ENCODE measurements around the gene FCAMR. TPM values are rescaled to one million over a fixed set of nuclear protein-coding genes. Genes with fewer than 3 reads are reported as not detected.

The FCAMR gene
- total and polyA plus RNA-seq, 5 experiments from 2014 or later: not detected

- DNase-seq: no peak
- H3K27ac Mint-ChIP-seq: peak overlapping the region in 2 of 10 donors; percentile 9 to 18
- no peaks in the 10 kb centered on the region for H3K27me3 Mint-ChIP-seq
- H3K4me1 Mint-ChIP-seq: peaks cover 20 to 33% (median 30%) of the 10 kb centered on the region in 4 donors
- no peaks in the 10 kb centered on the region for H3K9me3 Mint-ChIP-seq
- no peaks in the 10 kb centered on the region for H3K36me3 Mint-ChIP-seq
- peak overlapping the region in 1 of 10 donors; percentile 1 for H3K4me3 Mint-ChIP-seq
- ATAC-seq: no peak
- POLR2A ChIA-PET: interaction anchor here (1.0 kb wide), 1 partner anchor 41 kb away, joined by 3 read pairs; the partner anchor contains the start of gene FCMR
Observed at GRCh38 chr1:206963119-206963712, 7.0 kb downstream of the FCAMR start.

GRCh38 chr1:206962272-206962671 is 8.0 kb downstream of the FCAMR start:
- Mint-ChIP-seq H3K4me3 (no peak overlapping the region), H3K9me3 (no peaks in the 10 kb centered on the region), H3K36me3 (no peaks in the 10 kb centered on the region), H3K27me3 (no peaks in the 10 kb centered on the region), H3K27ac (peak overlapping the region in 1 of 10 donors; percentile 21), H3K4me1 (peaks cover 13 to 25% (median 21%) of the 10 kb centered on the region in 4 donors)
- POLR2A ChIA-PET: interaction anchor here (1.0 to 1.2 kb wide), 3 partner anchors 10 to 61 kb away, joined by 3 read pairs; partner anchors contain the start of gene FCMR
- peak; percentile 42 to 49 for ATAC-seq
- peak in 1 of 10 donors; percentile 8 for DNase-seq

- no peak for ATAC-seq
- POLR2A ChIA-PET: interaction anchor here (1.0 to 1.2 kb wide), 2 partner anchors 10 to 60 kb away, joined by 3 read pairs; no protein-coding TSS in a partner anchor
- Mint-ChIP-seq H3K27me3 (no peaks in the 10 kb centered on the region), H3K36me3 (no peaks in the 10 kb centered on the region), H3K4me1 (peaks cover 13 to 19% (median 15%) of the 10 kb centered on the region in 4 donors), H3K9me3 (no peaks in the 10 kb centered on the region), H3K4me3 (no peak overlapping the region), H3K27ac (peak overlapping the region in 1 of 10 donors; percentile 11)
- DNase-seq: no peak
Observed at GRCh38 chr1:206961668-206962067, 8.6 kb downstream of the FCAMR start.

GRCh38 chr1:206960676-206961386 is 9.4 kb downstream of the FCAMR start:
- Mint-ChIP-seq H3K4me1 (peaks cover 12 to 19% (median 14%) of the 10 kb centered on the region in 4 donors), H3K4me3 (no peak overlapping the region), H3K27ac (peak overlapping the region in 1 of 10 donors; percentile 2), H3K9me3 (no peaks in the 10 kb centered on the region), H3K36me3 (no peaks in the 10 kb centered on the region), H3K27me3 (no peaks in the 10 kb centered on the region)
- DNase-seq (no peak), ATAC-seq (no peak)
- POLR2A ChIA-PET: no interaction called here

- H3K27me3 Mint-ChIP-seq: no peaks in the 10 kb centered on the region
- no peak overlapping the region for H3K27ac Mint-ChIP-seq
- H3K36me3 Mint-ChIP-seq: no peaks in the 10 kb centered on the region
- DNase-seq (no peak), ATAC-seq (no peak)
- peaks cover 8 to 13% (median 11%) of the 10 kb centered on the region in 4 donors for H3K4me1 Mint-ChIP-seq
- no peak overlapping the region for H3K4me3 Mint-ChIP-seq
- POLR2A ChIA-PET: no interaction called here
- H3K9me3 Mint-ChIP-seq: no peaks in the 10 kb centered on the region
Observed at GRCh38 chr1:206958144-206958543, 12.1 kb downstream of the FCAMR start.

GRCh38 chr1:206957639-206958038 is 12.6 kb downstream of the FCAMR start:
- DNase-seq (no peak), ATAC-seq (no peak)
- Mint-ChIP-seq H3K4me1 (peaks cover 6 to 9% (median 8%) of the 10 kb centered on the region in 4 donors), H3K4me3 (no peak overlapping the region), H3K9me3 (no peaks in the 10 kb centered on the region), H3K27ac (no peak overlapping the region), H3K27me3 (no peaks in the 10 kb centered on the region), H3K36me3 (no peaks in the 10 kb centered on the region)
- POLR2A ChIA-PET: no interaction called here

GRCh38 chr1:206955476-206956451 is 14.5 kb downstream of the FCAMR start:
- no peak for ATAC-seq
- no peaks in the 10 kb centered on the region for H3K9me3 Mint-ChIP-seq

GRCh38 chr1:206954459-206955342 is 15.6 kb downstream of the FCAMR start:
- H3K27ac Mint-ChIP-seq: no peak overlapping the region
- H3K4me1 Mint-ChIP-seq: peaks cover 0 to 9% (median 1%) of the 10 kb centered on the region in 4 donors
- POLR2A ChIA-PET: no interaction called here
- DNase-seq (no peak), ATAC-seq (no peak)
- H3K36me3 Mint-ChIP-seq: no peaks in the 10 kb centered on the region
- H3K9me3 Mint-ChIP-seq: no peaks in the 10 kb centered on the region
- H3K4me3 Mint-ChIP-seq: no peak overlapping the region
- no peaks in the 10 kb centered on the region for H3K27me3 Mint-ChIP-seq

More at GRCh38 chr1:206955476-206956451, 14.5 kb downstream of the FCAMR start:
- Mint-ChIP-seq H3K27ac (peak overlapping the region in 3 of 10 donors; percentile 13 to 66 (median 47)), H3K4me1 (peaks cover 0 to 9% (median 1%) of the 10 kb centered on the region in 4 donors), H3K36me3 (no peaks in the 10 kb centered on the region), H3K27me3 (no peaks in the 10 kb centered on the region), H3K4me3 (no peak overlapping the region)
- no peak for DNase-seq
- POLR2A ChIA-PET: no interaction called here

GRCh38 chr1:206953626-206954025 is 16.6 kb downstream of the FCAMR start:
- Mint-ChIP-seq H3K36me3 (no peaks in the 10 kb centered on the region), H3K4me3 (no peak overlapping the region), H3K9me3 (no peaks in the 10 kb centered on the region), H3K27me3 (no peaks in the 10 kb centered on the region), H3K4me1 (peaks cover 0 to 14% (median 2%) of the 10 kb centered on the region in 4 donors), H3K27ac (no peak overlapping the region)
- DNase-seq: no peak
- POLR2A ChIA-PET: no interaction called here
- no peak for ATAC-seq

GRCh38 chr1:206953126-206953525 is 17.1 kb downstream of the FCAMR start:
- no peak overlapping the region for H3K4me3 Mint-ChIP-seq
- no peaks in the 10 kb centered on the region for H3K27me3 Mint-ChIP-seq
- ATAC-seq (no peak), DNase-seq (no peak)
- H3K9me3 Mint-ChIP-seq: no peaks in the 10 kb centered on the region
- no peak overlapping the region for H3K27ac Mint-ChIP-seq
- no peaks in the 10 kb centered on the region for H3K36me3 Mint-ChIP-seq
- POLR2A ChIA-PET: no interaction called here
- peaks cover 0 to 14% (median 2%) of the 10 kb centered on the region in 4 donors for H3K4me1 Mint-ChIP-seq

GRCh38 chr1:206952171-206952570 is 18.1 kb downstream of the FCAMR start:
- Mint-ChIP-seq H3K36me3 (no peaks in the 10 kb centered on the region), H3K4me3 (no peak overlapping the region), H3K4me1 (peaks cover 0 to 14% (median 2%) of the 10 kb centered on the region in 4 donors), H3K9me3 (no peaks in the 10 kb centered on the region), H3K27ac (no peak overlapping the region), H3K27me3 (no peaks in the 10 kb centered on the region)
- no peak for DNase-seq
- ATAC-seq: no peak
- POLR2A ChIA-PET: no interaction called here

Data from naive thymus-derived CD8-positive, alpha-beta T cell (primary cell).